Neural cell (in vitro differentiated cells): ENCODE data around the gene SDHB. TPM values are rescaled to one million over a fixed set of nuclear protein-coding genes. Genes with fewer than 3 reads are reported as not detected.

ENCODE experiments used
- H2AFZ ChIP-seq: fragments of 200-600, 300-800 bp; sonication (generic), shearing (Covaris generic); 2 replicates; pipeline ENCODE4 v1.6.0; 2014; ENCODE audit warnings: low read depth, mild to moderate bottlenecking, antibody characterized with exemption, low read length, moderate library complexity
- H3F3A ChIP-seq: fragments of 200-600 bp; shearing (Covaris generic); 2 replicates; pipeline ENCODE4 v1.6.1; 2016; ENCODE audit warnings: mild to moderate bottlenecking, moderate library complexity, mixed read lengths, antibody characterized with exemption, low read length; ENCODE audit not compliant: insufficient read depth, poor library complexity, severe bottlenecking
- H3K27ac ChIP-seq: fragments of 200-600, 300-800 bp; sonication (generic), shearing (Covaris generic); 2 replicates; pipeline ENCODE4 v1.5.1; 2014; ENCODE audit warnings: mild to moderate bottlenecking, low read length, moderate library complexity
- H3K27me3 ChIP-seq: fragments of 300-800, 200-600 bp; sonication (generic), shearing (Covaris generic); 2 replicates; pipeline ENCODE4 v1.6.0; 2014; ENCODE audit warnings: mild to moderate bottlenecking, low read depth, low read length, moderate library complexity; ENCODE audit not compliant: insufficient read depth
- H3K36me3 ChIP-seq: fragments of 300-800, 200-600 bp; sonication (generic), shearing (Covaris generic); 2 replicates; pipeline ENCODE4 v1.5.1; 2014; ENCODE audit warnings: mild to moderate bottlenecking, antibody characterized with exemption, low read length, moderate library complexity; ENCODE audit not compliant: insufficient read depth
- H3K4me2 ChIP-seq: fragments of 300-800, 200-600 bp; sonication (generic), shearing (Covaris generic); 2 replicates; pipeline ENCODE4 v1.6.0; 2014; ENCODE audit warnings: mild to moderate bottlenecking, low read length
- H3K4me3 ChIP-seq: fragments of 300-800, 200-600 bp; sonication (generic), shearing (Covaris generic); 2 replicates; pipeline ENCODE4 v1.5.1; 2014; ENCODE audit warnings: mild to moderate bottlenecking, low read length, moderate library complexity
- H3K79me2 ChIP-seq: fragments of 200-600 bp; shearing (Covaris generic); replicated peaks from 2 replicates; pipeline ENCODE4 v1.6.0; 2014; ENCODE audit warnings: mild to moderate bottlenecking, low read length, moderate library complexity; ENCODE audit not compliant: insufficient read depth
- H3K9ac ChIP-seq: fragments of 300-800, 200-600 bp; sonication (generic), shearing (Covaris generic); 2 replicates; pipeline ENCODE4 v1.6.1; 2016; ENCODE audit warnings: mild to moderate bottlenecking, low read length, mixed read lengths
- H3K9me2 ChIP-seq: fragments of 200-600 bp; shearing (Covaris generic); 2 replicates; pipeline ENCODE4 v1.6.1; 2016; ENCODE audit warnings: mild to moderate bottlenecking, low read length, mixed read lengths; ENCODE audit not compliant: insufficient read depth
- H3K9me3 ChIP-seq: fragments of 200-600, 300-800 bp; sonication (generic), shearing (Covaris generic); 2 replicates; pipeline ENCODE4 v1.6.1; 2016; ENCODE audit warnings: mild to moderate bottlenecking, mixed run types, low read length, moderate library complexity, mixed read lengths
- H4K20me1 ChIP-seq: fragments of 200-600 bp; shearing (Covaris generic); 2 replicates; pipeline ENCODE4 v1.6.1; 2016; ENCODE audit warnings: mild to moderate bottlenecking, mixed run types; ENCODE audit not compliant: insufficient read depth
- CTCF ChIP-seq: fragments of 450-650 bp; IDR thresholded peaks from 2 replicates; pipeline ENCODE4 v1.5.1; 2014; ENCODE audit warnings: antibody characterized with exemption, mild to moderate bottlenecking, moderate library complexity; ENCODE audit not compliant: poor library complexity, severe bottlenecking
- EP300 ChIP-seq: fragments of 450-650 bp; conservative IDR thresholded peaks from 2 replicates; pipeline ENCODE4 v1.6.1; 2014; ENCODE audit warnings: antibody characterized with exemption, mild to moderate bottlenecking, moderate library complexity; ENCODE audit not compliant: poor library complexity, severe bottlenecking
- EZH2 ChIP-seq: fragments of 200-600, 300-800 bp; shearing (Covaris generic), sonication (generic); IDR thresholded peaks from 2 replicates; pipeline ENCODE4 v1.6.1; 2014; ENCODE audit warnings: antibody characterized with exemption, low read length, borderline replicate concordance, mild to moderate bottlenecking; ENCODE audit not compliant: insufficient read depth, poor library complexity, severe bottlenecking
- MXI1 ChIP-seq: fragments of 450-650 bp; conservative IDR thresholded peaks from 2 replicates; pipeline ENCODE4 v1.6.1; 2014; ENCODE audit warnings: antibody characterized with exemption, mild to moderate bottlenecking; ENCODE audit not compliant: poor library complexity, severe bottlenecking
- POLR2AphosphoS5 ChIP-seq: IDR thresholded peaks from 2 replicates; pipeline ENCODE4 v1.6.1; 2012
- RAD21 ChIP-seq: fragments of 450-650 bp; conservative IDR thresholded peaks from 2 replicates; pipeline ENCODE4 v1.6.1; 2014; ENCODE audit warnings: antibody characterized with exemption, mild to moderate bottlenecking, moderate library complexity
- REST ChIP-seq: IDR thresholded peaks from 2 replicates; pipeline ENCODE4 v1.6.1; 2012; ENCODE audit warnings: borderline replicate concordance
- SMC3 ChIP-seq: fragments of 450-650 bp; conservative IDR thresholded peaks from 2 replicates; pipeline ENCODE4 v1.6.1; 2014; ENCODE audit warnings: antibody characterized with exemption, mild to moderate bottlenecking, moderate library complexity; ENCODE audit not compliant: poor library complexity
- TAF1 ChIP-seq: IDR thresholded peaks from 2 replicates; pipeline ENCODE4 v1.6.1; 2012; ENCODE audit warnings: low read depth
- polyA plus RNA-seq: library from polyadenylated mRNA; depleted of rRNA; stranded (reverse); fragments of >200 nt; gene quantifications from 2 replicates; pipeline ENCODE4 v1.2.3, GENCODE V29; 2014

SDHB gene
- polyA plus RNA-seq, 1 donor from 2014 or later, result 129 TPM

GRCh38 chr1:17031436-17031835 lies 22.4 kb downstream of the SDHB start:
- Histone ChIP-seq H3K4me2 (no peak overlapping the region), H3K79me2 (no peaks in the 10 kb centered on the region), H3K27me3 (no peaks in the 10 kb centered on the region), H3K27ac (no peak overlapping the region), H3K9ac (no peak overlapping the region), H4K20me1 (no peaks in the 10 kb centered on the region), H3K9me3 (no peaks in the 10 kb centered on the region), H3K9me2 (no peaks in the 10 kb centered on the region), H3F3A (no peaks in the 10 kb centered on the region), H2AFZ (no peak overlapping the region), H3K36me3 (no peaks in the 10 kb centered on the region), H3K4me3 (no peak overlapping the region)
- no peak for TF ChIP-seq CTCF
- no peak for TF ChIP-seq TAF1
- TF ChIP-seq MXI1, result no peak
- no peak for TF ChIP-seq RAD21
- no peak for TF ChIP-seq EZH2
- TF ChIP-seq REST, result no peak
- TF ChIP-seq POLR2AphosphoS5, result no peak

GRCh38 chr1:17030206-17030605 lies 23.6 kb downstream of the SDHB start:
- no peak overlapping the region for H3K4me2 ChIP-seq

More at GRCh38 chr1:17030206-17030605, 23.6 kb downstream of the SDHB start:
- Histone ChIP-seq H3K27me3 (no peaks in the 10 kb centered on the region), H4K20me1 (no peaks in the 10 kb centered on the region), H3K36me3 (peaks cover 4% of the 10 kb centered on the region), H3K9me3 (no peaks in the 10 kb centered on the region), H3K4me3 (no peak overlapping the region), H3K9ac (no peak overlapping the region), H3K27ac (no peak overlapping the region), H2AFZ (no peak overlapping the region), H3K9me2 (no peaks in the 10 kb centered on the region), H3F3A (no peaks in the 10 kb centered on the region), H3K79me2 (no peaks in the 10 kb centered on the region)
- no peak for TF ChIP-seq CTCF
- TF ChIP-seq EP300, result no peak
- no peak for TF ChIP-seq SMC3
- no peak for TF ChIP-seq RAD21
- no peak for TF ChIP-seq EZH2
- TF ChIP-seq MXI1, result no peak
- TF ChIP-seq TAF1, result no peak
- no peak for TF ChIP-seq POLR2AphosphoS5
- no peak for TF ChIP-seq REST
